HG03442 (cell line): ENCODE measurements around the gene TPX2.

Experiments used
- ATAC-seq: cut with Tn5 transposase; IDR thresholded peaks from one replicate; pipeline ENCODE4 v1.9.1; 2021; ENCODE audit warnings: mild to moderate bottlenecking, moderate library complexity; ENCODE audit not compliant: unreplicated experiment

TPX2 gene

DNA sequence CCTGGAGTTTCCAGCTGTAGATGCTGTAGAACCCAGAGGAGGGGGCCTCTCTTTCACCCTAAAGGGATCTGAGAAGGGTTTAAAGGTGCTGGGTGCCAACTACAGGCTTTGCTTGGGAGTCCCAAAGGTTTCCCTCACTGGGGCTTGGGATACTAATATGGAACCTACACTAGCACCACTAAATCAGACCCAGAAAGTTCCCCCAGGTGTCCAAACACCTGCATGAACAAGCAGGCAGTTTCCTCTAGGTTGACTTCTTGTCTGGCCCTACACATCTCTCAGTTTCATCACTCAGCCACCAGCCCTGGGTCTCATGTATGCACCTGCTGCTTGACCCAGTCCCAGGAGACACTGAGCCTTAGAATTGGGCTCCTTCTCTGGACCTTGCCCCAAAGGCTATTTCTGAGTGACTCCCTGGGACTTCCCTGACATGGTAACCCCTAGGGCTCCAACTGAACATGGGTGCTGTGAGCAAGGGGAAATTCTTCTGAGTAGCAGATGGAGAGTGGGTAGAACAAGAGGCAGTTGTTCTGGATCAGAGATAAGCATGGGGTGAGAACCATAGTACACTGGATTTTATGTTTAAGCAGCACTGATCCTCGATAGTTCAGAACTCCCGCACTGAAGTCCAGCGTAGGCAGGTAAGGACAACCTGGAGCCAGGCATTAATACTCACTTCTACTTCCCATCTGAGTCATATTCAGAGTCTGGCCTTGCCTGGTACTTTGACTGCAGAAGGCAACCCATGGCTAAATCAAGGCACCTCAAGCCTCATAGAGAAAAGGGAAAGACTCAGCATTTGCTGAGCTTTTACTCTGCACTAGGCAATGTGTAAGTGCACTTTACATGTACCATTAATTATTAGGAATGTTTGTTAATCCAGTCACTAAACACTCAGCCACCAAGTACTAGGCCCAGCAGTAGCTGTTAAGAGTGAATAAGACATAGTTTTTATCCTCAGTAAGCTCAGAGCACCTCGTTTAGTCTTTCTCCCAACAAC lies 33.2 kb upstream of the TPX2 start:
- ATAC-seq = peak; percentile 77

DNA sequence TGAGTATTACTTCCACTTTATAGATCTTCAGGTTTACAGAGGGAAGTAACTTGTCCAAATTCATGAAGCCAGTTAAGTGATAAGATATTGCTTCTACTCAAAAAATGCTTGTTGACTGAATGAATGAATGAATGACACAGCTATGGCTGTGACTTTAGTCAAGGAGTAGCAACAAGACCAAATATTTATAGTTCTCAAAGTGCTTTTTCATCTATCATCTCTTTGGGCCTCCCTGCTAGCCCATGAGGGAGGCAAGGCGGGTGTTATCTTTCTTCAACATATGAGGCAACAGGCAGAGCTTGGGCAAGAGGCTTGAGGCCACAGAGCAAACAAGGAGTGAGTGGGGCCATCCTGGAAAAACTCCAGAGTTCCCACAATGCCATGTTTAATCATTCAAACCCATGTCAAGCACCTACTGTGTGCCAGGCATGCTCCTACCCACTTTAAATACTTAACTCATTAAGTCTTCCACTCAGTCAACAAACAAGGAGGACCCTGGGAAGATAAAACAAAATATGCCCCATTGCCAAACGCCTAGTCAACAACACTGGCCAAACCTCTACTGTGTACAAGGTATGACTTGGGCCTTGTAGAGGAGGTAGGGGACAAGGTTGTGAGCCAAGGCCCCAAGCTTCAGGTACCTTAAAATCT lies 32.4 kb upstream of the TPX2 start:
- no peak for ATAC-seq

DNA sequence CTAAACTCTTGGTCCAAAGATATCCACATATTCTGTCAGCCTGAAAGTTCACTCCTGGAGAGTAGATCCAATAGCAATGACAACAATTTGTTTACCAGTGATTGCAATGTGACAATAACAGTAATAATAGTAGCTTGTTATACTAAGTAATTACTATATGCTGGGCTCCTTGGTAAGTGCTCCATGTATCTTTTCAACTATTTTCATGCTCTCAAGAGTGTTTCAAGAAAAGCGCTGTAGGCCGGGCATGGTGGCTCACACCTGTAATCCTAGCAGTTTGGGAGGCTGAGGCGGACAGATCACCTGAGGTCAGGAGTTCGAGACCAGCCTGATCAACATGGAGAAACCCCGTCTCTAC lies 31.9 kb upstream of the TPX2 start:
- no peak for ATAC-seq

DNA sequence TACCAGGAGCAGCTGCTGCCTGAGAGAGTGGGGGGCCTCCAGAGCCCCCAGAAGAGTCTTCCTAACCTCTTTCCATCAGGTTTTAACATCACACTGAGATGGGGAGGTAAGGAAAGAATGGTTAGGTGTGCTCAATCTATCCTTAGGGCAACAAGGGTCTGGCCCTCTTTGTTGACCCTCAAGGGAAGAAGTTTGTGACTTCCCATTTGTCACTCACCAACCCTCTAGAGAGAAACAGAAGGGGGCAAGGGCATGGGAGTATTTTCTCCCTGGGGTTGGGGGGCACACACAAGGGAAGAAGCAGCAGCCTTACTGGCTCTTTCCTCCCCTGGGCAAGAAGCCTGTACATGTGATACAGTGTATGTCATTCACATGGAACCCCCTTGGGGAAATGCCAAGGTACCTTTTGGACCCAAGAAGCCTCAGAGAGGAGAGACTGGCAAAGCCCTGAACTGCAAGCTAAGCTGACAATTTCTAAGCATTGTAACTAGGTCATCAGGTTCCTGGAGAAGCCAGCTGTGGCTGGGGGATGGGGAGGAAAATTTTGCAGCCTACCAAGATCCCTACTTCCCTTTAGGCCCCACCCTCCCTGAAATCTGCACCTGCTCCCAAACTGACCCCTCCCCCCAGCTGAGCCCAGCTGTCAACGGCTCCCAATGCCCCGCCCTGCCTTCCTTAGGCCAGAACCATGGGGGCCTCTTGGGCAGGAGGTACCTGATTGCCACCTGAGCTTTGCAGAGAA lies 30.9 kb upstream of the TPX2 start:
- no peak for ATAC-seq

DNA sequence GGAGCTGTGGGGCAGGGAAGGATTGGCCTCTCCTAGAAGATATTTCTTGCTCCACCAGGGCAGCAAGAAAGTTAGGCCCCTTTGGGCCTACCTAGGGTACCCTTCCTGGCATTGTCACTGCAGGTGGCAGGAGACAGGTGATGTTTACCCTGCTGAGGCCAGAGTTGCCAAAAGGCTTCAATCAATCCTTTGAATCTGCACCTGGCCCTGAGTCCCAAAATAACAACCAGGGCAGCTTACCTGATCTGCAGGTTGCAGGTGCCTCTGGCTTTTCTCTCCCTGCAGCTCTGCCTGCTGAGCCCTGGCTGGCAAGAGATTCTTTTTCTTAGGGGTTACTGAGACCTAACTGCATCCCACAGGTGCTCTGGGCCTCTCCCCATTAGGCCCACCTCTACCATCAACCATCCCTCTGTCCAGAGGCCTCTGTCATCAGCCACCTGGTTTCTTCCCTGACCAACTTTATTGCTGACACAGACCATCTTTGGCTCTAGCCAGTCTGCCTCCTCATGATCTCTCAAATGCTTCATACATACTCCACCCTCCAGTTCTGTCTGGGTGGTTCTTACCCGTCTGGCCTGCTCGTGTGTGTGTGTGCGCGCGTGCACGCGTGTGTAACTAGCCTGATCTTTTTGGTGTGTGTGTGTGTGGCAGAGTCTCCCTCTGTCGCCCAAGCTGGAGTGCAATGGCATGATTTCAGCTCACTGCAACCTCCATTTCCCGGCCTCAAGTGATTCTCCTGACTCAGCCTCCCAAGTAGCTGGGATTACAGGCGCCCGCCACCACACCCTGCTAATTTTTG lies 30.2 kb upstream of the TPX2 start:
- ATAC-seq = no peak

DNA sequence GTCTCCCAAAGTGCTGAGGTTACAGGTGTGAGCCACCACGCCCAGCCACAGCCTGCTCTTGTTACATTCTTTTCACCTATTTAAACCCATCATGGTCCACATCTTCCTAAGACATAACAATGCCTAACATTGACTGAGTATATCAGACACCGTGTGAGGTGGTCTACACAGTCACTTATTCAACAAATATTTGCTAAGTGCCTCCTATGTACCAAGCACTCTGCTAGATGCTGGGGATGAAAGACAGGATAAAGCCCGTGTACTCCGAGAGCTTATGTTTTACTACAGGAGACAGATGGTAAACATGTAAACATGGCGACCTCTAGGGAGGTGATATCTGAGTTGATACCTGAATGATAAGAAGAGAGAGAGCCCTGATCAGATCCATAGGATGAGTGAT lies 29.2 kb upstream of the TPX2 start:
- ATAC-seq = no peak

DNA sequence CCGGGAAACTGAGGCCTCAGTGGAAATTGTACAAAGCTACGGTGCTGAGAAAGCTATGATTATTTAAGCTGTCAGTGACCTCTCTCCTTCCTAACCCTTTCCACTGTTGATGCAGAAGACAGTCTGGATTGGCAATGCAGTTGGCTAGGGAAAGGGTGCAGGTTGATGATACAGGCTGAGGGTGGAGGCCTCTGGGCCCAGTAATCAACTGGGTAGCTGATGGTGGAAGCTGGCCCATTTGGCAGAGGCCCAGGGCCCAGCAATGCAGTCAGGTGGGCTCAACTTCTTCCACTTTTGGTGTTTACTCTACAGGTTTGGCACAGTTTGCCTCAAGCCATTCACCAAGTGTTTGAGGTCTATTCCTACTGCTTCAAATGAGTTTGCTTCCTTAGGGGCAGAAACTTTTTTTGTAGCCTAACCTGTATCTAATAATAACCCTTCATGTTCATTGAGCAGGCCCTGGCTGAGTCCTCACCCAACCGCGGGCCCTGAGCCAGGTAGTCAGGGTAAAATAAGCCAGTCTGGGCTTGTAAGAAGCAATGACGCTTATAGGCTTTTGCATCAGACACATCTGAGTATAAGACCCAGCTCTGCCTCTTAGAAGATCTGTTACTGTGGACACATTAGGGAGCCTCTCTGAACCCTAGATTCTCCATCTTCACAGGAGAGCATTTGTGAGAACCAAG lies 28.5 kb upstream of the TPX2 start:
- ATAC-seq = no peak

DNA sequence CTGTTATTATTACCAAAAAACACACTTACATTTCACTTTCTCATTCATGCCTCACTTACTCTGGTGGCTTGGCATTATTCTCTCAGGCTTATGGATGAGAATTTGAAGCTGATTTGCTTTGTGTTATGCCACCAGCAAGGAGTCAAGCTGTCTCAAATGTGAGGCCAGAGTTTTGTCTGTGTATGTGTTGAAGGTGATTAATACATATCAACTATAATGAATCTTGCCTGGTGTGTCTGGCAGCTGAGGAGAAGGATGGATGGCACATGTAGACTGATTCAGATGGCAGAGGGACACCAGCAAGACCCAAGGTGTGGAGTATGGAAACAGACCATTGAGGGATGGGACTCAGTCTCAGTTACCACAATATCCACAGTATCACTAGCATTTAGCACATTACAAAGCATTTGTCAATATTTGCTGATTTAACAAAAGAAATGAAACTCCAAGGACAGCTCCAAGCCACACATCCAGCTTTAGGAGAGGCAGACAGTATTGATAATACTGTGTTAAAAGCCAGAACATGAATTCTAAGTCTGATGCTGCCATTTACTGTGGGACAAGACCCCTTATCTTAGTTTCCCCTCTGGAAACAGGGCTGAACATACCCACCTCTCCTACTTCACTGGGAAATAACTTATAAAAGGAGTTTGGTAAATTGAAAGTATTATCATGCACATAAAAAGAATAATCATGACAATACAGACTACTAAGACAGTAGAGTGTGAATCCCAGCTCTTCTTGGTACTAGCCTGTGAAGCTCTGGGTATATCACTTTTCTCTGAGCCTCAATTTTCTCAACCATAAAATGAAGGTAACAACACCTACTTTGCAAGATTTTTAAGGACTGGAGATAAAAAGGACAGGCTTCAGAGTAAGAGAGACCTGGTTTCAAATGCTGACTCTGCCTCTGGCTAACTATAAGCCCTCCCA lies 27.6 kb upstream of the TPX2 start:
- ATAC-seq = no peak

DNA sequence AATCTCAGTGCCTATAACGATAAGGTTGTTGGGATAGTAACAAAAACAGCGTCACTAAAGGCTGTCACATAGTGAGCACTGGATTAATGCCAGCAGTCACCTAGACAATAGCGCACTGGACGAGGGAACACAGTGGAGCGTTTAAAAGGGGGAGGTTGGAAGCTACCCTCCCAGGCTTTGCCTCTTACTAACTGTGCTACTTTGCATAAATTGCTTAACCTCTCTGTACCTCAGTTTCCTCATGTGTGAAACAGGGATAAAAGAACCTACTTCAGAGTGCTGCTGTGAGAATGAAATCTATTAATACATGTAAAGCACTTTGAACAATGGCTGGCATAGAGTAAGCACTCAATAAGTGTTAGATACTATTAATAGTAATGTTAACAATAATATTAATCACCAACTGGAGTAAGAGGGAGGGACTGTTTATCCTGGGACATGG lies 27.0 kb upstream of the TPX2 start:
- no peak for ATAC-seq

DNA sequence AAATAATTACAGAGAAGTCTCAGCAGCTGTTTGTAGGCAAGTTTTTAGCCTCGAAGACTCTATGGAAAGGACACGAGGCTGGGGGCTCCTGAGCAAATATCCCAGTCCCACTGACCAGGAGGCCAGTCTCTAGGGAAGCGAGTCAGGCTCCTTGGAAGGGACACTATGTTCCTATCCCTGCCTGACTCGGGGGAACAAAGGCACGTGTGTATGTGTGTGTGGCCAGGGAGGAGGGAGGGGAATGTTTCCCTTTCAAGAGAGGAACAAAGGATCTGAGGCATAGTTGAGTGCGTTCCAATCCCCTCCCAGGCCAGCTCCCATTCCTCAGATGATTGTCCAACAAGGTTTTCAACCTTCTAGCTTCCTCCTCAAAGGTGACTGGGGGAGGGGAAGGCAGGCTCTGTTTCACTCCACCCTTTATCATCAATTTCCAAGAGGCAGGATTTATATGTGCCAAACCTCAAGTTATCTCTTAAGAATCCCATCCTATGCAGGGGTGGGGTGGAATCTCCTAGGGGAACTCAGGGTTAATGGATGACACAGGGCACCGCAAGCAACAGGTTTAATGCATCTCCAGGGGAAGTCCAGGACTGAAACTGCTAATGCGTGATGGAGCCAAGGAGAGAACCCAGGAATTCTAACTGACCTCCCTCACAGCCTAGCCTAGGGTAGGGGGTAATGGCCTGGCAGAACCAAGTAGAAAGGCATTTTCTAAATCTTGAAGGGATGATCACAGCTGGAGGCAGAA lies 26.4 kb upstream of the TPX2 start:
- no peak for ATAC-seq

DNA sequence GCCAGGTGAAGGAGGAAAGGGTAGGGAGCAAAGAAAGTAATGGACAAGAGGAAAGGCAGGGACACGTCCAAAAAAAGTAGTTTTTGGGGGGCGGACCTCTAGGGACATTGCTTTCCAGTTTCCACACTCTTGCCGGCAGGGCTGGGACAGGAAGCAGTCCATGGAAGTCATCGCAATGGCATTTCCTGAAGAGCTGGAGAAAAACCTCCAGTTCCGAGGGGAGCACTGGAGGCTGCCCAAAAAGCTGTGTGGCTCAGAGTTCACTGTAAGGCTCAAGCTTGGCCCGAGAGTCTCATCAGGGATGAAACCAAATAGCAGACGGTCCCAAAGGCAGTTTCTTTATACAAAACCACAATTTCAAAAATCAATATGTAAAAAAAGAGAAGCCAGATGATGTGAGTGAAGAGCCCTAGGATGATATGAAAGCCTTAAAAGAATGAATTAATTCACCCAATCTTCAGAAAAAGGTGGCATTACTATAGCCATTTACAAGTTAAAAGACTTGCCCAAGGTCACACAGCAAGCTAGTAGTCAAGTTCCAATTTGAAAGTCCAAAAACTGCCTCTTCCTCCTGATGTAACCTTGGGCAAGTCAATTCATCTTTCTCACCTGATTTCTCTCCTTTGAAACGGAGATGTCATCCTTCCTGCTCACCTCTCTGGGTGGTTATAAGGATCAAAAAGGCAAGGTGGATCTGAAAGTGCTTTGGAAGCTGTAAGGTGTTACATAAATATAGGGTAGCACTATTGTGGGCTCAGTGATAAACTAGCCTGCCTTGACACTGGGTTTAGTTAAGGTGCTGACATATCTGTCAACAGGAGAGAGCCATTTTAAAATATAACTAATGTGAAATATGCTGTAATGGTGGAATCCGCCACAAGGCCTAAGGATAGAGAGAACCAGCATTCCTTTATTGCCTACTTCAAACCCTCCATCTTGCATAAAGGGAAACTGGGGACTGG lies 25.5 kb upstream of the TPX2 start:
- ATAC-seq = no peak

DNA sequence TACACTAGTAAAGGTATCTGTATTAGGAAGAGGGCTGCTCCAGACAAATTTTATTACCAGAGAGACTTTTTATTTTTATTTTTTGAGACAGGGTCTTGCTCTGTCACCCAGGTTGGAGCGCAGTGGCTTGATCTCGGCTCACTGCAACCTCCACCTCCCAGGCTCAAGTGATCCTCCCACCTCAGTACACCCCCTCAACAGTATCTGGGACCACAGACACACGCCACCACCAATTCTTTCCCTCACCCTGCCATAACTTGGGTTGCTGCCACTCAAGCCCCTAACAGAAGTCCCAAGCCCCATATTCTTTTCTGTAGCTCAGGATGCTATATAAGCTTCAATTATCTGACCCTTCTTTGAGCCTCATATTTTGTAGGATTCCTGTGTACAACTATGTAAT lies 23.3 kb upstream of the TPX2 start:
- ATAC-seq = no peak

DNA sequence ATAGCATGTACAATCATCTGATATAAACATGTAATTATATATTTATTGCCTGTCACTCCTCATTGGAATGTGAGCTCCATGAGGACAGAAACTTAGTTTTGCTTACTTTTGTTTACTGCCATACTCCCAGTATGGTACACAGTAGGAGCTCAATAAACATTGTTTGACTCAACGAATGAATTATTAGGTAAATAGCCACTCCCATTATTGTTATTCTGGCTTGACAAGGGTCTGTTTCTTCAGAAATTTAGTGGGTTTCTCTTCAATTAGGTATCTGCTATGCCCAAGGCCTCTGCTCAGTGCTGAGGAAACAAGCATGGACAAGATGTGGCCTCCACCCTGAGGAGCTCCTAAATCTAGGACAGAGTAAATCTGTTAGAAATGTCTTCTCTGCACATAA lies 22.7 kb upstream of the TPX2 start:
- ATAC-seq = no peak

DNA sequence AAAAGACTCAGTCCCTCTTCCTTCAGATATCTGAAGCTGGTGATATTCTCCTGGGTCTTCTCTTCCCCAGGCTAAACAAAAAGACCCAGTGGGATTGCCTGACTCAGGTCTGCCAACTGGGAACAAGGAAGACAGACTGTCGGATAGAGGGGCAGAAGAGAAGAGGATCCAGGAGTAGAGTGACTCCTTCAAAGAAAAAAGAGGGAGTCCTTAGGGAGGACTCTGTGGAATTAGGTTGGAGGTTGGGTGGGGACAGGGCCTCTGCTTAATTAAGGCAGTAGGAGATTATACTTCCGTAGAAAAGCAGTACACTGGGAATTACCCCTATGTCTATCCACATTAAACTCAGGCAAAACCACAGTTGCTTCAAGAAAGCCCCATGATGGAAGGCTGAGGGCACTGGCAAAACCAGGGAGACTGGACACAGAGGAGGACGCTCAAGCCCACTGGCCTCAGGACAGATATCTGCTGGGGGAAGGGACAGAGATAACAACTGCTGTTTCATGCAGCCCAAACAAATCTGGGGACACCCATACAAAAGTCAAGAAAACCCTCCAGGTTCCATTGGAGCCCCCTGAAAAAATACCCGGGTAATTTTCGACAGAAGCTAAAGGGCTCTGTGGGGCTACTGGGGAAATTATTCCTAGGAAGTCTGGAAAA lies 22.1 kb upstream of the TPX2 start:
- no peak for ATAC-seq

DNA sequence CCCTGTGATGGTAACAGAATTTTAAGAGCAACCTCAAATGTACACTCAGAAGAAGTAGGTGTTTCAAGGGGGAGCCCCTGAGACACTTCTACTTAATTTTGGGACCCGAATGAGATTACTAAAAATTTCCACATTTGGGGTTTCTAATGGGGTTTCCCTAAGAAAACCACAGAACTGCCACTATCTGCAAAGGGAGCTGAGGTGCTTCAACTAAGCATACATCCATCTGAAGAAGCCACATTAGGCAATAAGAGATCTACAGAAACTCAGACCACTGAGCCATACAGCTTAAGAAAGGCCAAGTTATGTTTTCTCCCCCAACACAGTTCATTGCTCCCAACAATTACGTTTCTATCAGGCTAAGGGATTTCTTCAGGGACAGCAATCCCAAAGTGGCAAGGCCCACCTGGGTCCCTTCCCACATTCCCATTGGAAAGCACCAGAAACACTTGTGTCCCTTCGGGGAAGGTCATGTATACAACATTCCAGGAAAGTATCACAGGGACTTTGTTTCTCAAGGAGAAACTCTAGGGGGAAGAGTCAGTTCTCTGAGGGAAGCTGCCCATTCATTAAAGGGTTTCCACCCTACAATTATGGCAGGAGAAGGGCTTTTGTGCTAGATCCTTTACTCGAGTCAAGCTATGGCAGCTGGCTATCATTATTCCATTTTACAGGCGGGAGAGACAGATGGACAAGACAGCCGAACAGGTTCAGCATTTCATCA lies 21.4 kb upstream of the TPX2 start:
- peak; percentile 57 for ATAC-seq
